ENCODE data around the gene HIC1.
A peak's percentile ranks its signal among the peaks of the same experiment; 100 is the strongest.

- TF ChIP-seq CTCF (IDR thresholded peaks at IDR 0.05; ENCODE audit: insufficient read depth, low read length, poor library complexity, severe bottlenecking) (peak; percentile 32), EZH2phosphoT487 (conservative IDR thresholded peaks at IDR 0.05; ENCODE audit: low read length) (no peak)
These were observed 13.1 kb upstream of the HIC1 start, which contains the start of gene OVCA2 for GRCh38 chr17:2041561-2042389.

Measured in SU-DHL-6 (cell line).